D721Med (cell line): ENCODE data around the gene RASGRP3.

Experiments used
- DNase-seq: peaks from one replicate; pipeline ENCODE4 v3.0.0; 2011; ENCODE audit warnings: low spot score; ENCODE audit not compliant: insufficient read length
- FAIRE-seq: peaks from 2 replicates; lab custom pipeline; 2011; peaks lifted over from hg19 to GRCh38; lab: Jason Lieb, UNC
- CTCF ChIP-seq: IDR thresholded peaks from 2 replicates; pipeline ENCODE4 v1.5.1; 2012; ENCODE audit warnings: mild to moderate bottlenecking, control low read depth; ENCODE audit not compliant: insufficient read depth; ENCODE audit errors: missing control alignments

The RASGRP3 gene

GRCh38 chr2:33614190-33614589 is 137.7 kb downstream of the RASGRP3 start:
- FAIRE-seq (no peak), DNase-seq (no peak)
- TF ChIP-seq CTCF = no peak
